DND-41 (cell line): Measurements from ENCODE around the gene AP3D1.

Source experiments
- ATAC-seq: fragments of 200-7000 bp; cut with Tn5 transposase; 3 replicates; pipeline ENCODE4 v1.9.1; 2021; ENCODE audit warnings: low read depth; ENCODE audit not compliant: insufficient read depth
- DNase-seq: peaks from one replicate; pipeline ENCODE4 v3.0.0-alpha.2; 2020
- H2AFZ ChIP-seq: 2 replicates; pipeline ENCODE4 v1.6.0; 2012; ENCODE audit warnings: low read depth, low read length
- H3K27ac ChIP-seq: 2 replicates; pipeline ENCODE4 v1.5.1; 2012; ENCODE audit warnings: low read length, inconsistent platforms
- H3K27me3 ChIP-seq: fragments of 200-600 bp; sonication (generic); 2 replicates; pipeline ENCODE4 v1.6.0; 2012; ENCODE audit warnings: low read length, mild to moderate bottlenecking, inconsistent platforms; ENCODE audit not compliant: insufficient read depth, poor library complexity
- H3K36me3 ChIP-seq: 2 replicates; pipeline ENCODE4 v1.5.1; 2012; ENCODE audit warnings: low read length, inconsistent platforms; ENCODE audit not compliant: insufficient read depth
- H3K4me1 ChIP-seq: 2 replicates; pipeline ENCODE4 v1.5.1; 2012; ENCODE audit warnings: mild to moderate bottlenecking, low read length; ENCODE audit not compliant: insufficient read depth
- H3K4me2 ChIP-seq: 2 replicates; pipeline ENCODE4 v1.6.0; 2012; ENCODE audit warnings: mild to moderate bottlenecking, moderate library complexity, low read length, inconsistent platforms; ENCODE audit not compliant: insufficient read depth
- H3K4me3 ChIP-seq, 2 experiments: fragments of 200-600 bp in 1 of 2; shearing (Covaris generic) in 1 of 2; 2 replicates each; pipeline ENCODE4 v1.5.1; 2012 to 2016; ENCODE audit warnings: inconsistent platforms in 2 of 2, low read length in 2 of 2, mild to moderate bottlenecking in 2 of 2, low read depth in 1 of 2, moderate library complexity in 1 of 2
- H3K79me2 ChIP-seq: 2 replicates; pipeline ENCODE4 v1.6.0; 2012; ENCODE audit warnings: low read length, inconsistent platforms; ENCODE audit not compliant: insufficient read depth
- H3K9ac ChIP-seq: 2 replicates; pipeline ENCODE4 v1.6.0; 2012; ENCODE audit warnings: low read depth, mild to moderate bottlenecking, inconsistent platforms, low read length, moderate library complexity
- H3K9me3 ChIP-seq: 2 replicates; pipeline ENCODE4 v1.5.1; 2012; ENCODE audit warnings: low read length, moderate library complexity, mild to moderate bottlenecking, inconsistent platforms; ENCODE audit not compliant: insufficient read depth, severe bottlenecking
- H4K20me1 ChIP-seq: 2 replicates; pipeline ENCODE4 v1.6.0; 2012; ENCODE audit warnings: low read length; ENCODE audit not compliant: insufficient read depth
- EZH2 ChIP-seq: IDR thresholded peaks from 3 replicates; pipeline ENCODE4 v1.6.1; 2012; ENCODE audit warnings: borderline replicate concordance, low read depth, mild to moderate bottlenecking, moderate library complexity, low read length, inconsistent platforms; ENCODE audit not compliant: severe bottlenecking
- TF ChIP-seq, protein P1 (sequence below): IDR thresholded peaks from 2 replicates; pipeline ENCODE4 v1.5.1; 2012; ENCODE audit warnings: borderline replicate concordance, low read length, moderate library complexity, mild to moderate bottlenecking; ENCODE audit not compliant: poor library complexity, severe bottlenecking; ENCODE audit errors: extremely low read depth

AP3D1 gene

DNA sequence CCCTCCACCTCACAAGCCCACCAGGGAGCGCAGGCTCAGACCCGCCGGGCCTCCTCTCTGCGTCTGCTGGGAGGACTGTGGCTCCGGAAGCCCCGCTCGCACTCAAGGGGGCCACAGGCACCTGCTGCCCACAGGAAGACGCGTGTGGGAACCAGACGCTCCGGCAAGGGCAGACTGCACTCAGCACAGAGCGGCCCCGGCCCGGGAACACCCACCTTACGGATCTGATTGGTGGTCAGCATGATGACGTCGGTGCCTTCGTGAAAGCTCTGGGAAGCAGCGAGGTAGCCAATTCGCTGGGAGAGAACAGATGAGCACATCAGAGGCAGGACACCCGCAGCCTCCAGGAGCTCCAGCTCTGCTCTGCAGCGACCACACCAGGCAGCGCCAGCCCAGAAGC, 14.6 kb downstream of the AP3D1 start:
- H4K20me1 ChIP-seq = peaks cover 52% of the 10 kb centered on the region
- ATAC-seq = no peak

DNA sequence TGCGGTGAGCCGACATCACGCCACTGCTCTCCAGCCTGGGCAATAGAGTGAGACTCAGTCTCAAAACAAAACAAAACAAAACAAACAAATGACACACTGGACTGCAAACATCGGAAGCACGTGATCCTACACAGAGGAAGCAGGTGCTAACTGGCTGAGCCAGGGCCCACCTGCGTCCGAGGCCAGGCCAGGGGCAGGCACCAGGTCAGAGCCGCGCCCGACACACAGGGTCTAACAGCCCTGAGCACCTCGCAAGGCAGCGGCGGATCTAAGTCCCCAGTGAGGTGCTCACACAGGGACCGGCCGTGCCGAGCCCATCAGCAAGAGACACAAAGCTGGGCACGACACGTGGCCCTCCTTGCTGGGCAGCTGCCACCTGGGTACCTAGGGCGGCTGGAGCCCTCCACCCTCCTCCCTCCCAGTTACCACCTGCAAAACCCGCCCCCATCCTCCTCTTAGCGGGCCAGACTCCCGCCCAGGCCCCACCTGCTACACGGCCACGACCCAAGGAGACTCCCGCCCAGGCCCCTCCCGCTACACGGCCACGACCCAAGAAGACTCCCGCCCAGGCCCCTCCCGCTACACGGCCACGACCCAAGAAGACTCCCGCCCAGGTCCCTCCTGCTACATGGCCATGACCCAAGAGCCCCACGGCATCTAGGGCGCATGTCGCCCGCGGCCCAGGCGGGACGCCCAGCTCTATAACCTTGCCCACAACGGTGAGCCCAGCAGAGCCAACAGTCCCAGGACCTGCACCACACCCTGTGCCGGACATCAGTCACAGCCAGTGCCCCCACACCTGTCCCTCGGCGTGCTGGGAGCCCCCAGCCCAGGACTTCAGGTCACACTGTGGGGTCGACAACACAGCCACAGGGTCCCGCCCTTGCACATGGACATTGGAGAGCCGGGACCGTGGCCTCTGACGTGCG, 15.6 kb downstream of the AP3D1 start:
- H3K27me3 ChIP-seq = no peaks in the 10 kb centered on the region
- H3K4me3 ChIP-seq = no peak overlapping the region
- ATAC-seq = no peak
- DNase-seq = no peak
- H3K79me2 ChIP-seq = peaks cover 73% of the 10 kb centered on the region
- no peak overlapping the region for H3K4me2 ChIP-seq
- H2AFZ ChIP-seq = no peak overlapping the region
- H3K9ac ChIP-seq = no peak overlapping the region
- H3K27ac ChIP-seq = no peak overlapping the region
- H3K9me3 ChIP-seq = no peaks in the 10 kb centered on the region
- H3K36me3 ChIP-seq = peaks cover 77% of the 10 kb centered on the region
- TF ChIP-seq, protein P1, sequence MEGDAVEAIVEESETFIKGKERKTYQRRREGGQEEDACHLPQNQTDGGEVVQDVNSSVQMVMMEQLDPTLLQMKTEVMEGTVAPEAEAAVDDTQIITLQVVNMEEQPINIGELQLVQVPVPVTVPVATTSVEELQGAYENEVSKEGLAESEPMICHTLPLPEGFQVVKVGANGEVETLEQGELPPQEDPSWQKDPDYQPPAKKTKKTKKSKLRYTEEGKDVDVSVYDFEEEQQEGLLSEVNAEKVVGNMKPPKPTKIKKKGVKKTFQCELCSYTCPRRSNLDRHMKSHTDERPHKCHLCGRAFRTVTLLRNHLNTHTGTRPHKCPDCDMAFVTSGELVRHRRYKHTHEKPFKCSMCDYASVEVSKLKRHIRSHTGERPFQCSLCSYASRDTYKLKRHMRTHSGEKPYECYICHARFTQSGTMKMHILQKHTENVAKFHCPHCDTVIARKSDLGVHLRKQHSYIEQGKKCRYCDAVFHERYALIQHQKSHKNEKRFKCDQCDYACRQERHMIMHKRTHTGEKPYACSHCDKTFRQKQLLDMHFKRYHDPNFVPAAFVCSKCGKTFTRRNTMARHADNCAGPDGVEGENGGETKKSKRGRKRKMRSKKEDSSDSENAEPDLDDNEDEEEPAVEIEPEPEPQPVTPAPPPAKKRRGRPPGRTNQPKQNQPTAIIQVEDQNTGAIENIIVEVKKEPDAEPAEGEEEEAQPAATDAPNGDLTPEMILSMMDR = no peak
- no peak for TF ChIP-seq EZH2
- H3K4me1 ChIP-seq = no peaks in the 10 kb centered on the region
- H4K20me1 ChIP-seq = peaks cover 58% of the 10 kb centered on the region

More for the DNA sequence above, 14.6 kb downstream of the AP3D1 start:
- Histone ChIP-seq H3K9ac (no peak overlapping the region), H3K9me3 (no peaks in the 10 kb centered on the region), H3K27ac (no peak overlapping the region), H3K4me2 (no peak overlapping the region), H3K27me3 (no peaks in the 10 kb centered on the region), H3K4me1 (no peaks in the 10 kb centered on the region), H3K79me2 (peaks cover 75% of the 10 kb centered on the region), H3K4me3 (no peak overlapping the region), H2AFZ (no peak overlapping the region), H3K36me3 (peaks cover 66% of the 10 kb centered on the region)
- TF ChIP-seq, protein P1 = no peak
- no peak for TF ChIP-seq EZH2
- DNase-seq = no peak

DNA sequence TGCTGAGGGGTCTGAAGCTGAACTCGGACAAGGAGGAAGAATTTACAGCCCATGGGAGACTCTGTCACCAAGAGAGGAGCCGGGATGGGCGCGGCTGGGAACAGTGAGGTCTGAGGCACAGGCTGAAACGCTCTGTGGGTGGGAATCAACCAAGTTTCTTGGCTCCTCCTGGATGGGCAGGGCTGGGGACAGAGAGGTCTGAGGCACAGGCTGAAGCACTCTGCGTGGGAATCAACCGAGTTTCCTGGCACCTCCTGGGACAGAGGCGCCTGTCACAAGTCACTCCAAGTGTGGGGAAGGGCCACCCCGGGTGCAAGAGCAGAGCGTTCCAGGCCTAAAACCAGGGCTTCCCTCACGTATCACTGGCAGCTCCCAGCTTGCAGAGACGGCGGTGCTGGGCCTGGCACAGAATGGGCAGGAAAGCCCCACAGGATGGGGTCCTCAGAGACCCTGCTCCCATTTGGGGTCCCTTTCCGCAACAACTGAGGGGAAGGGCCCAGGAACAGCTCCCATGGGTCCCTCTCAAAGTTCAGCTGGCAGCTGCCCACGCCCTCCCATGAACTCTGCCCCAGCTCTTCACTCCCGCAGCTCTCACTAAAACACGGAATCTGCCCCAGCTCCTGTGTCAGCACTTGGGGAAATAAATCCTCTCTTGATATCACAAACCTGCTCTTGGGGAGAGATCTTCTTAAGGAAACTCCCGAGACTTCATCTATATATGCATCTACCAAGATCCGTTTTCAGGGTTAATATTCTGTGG, 18.5 kb downstream of the AP3D1 start:
- no peak overlapping the region for H3K4me2 ChIP-seq
- no peak overlapping the region for H3K4me3 ChIP-seq
- H3K4me1 ChIP-seq = no peaks in the 10 kb centered on the region
- ATAC-seq (no peak), DNase-seq (no peak)
- peaks cover 75% of the 10 kb centered on the region for H3K36me3 ChIP-seq
- peaks cover 62% of the 10 kb centered on the region for H3K79me2 ChIP-seq
- no peaks in the 10 kb centered on the region for H3K27me3 ChIP-seq
- no peak for TF ChIP-seq EZH2
- TF ChIP-seq, protein P1 = no peak
- no peak overlapping the region for H3K9ac ChIP-seq
- H4K20me1 ChIP-seq = peaks cover 55% of the 10 kb centered on the region
- H3K27ac ChIP-seq = no peak overlapping the region
- H3K9me3 ChIP-seq = no peaks in the 10 kb centered on the region
- H2AFZ ChIP-seq = no peak overlapping the region
